ES-I3 (cell line): ENCODE data around the gene ATP9B.

Experiments used
- H3K36me3 ChIP-seq: 2 replicates; pipeline ENCODE4 v1.6.1; 2013; ENCODE audit warnings: mild to moderate bottlenecking, low read length, control low read depth, moderate library complexity; ENCODE audit not compliant: insufficient read depth
- H3K4me1 ChIP-seq: 2 replicates; pipeline ENCODE4 v1.6.1; 2013; ENCODE audit warnings: mild to moderate bottlenecking, control low read depth, low read length; ENCODE audit not compliant: insufficient read depth
- H3K9ac ChIP-seq: 2 replicates; pipeline ENCODE4 v1.6.1; 2013; ENCODE audit warnings: low read depth, mild to moderate bottlenecking, low read length, moderate library complexity
- H3K9me3 ChIP-seq: 2 replicates; pipeline ENCODE4 v1.6.1; 2013; ENCODE audit warnings: mild to moderate bottlenecking, low read length, moderate library complexity; ENCODE audit not compliant: control insufficient read depth, insufficient read depth

ATP9B gene

DNA sequence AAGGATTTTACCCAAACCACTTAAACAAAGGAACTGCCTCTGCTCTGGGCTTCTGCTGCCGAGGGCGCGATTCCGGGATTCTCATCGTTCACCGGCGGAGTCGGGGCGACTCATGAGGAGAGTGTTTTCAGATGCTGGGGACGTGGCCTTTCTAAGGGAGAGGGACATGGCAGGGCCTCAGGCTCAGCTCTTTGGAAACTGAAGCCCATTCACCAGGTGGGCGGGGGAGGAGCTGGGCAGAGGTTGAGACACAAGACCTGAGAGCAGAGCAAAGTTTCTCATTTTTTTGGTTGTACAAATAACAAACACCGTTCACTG, 356.3 kb downstream of the ATP9B start:
- H3K4me1 ChIP-seq, result no peaks in the 10 kb centered on the region
- no peaks in the 10 kb centered on the region for H3K9me3 ChIP-seq
- H3K9ac ChIP-seq, result no peak overlapping the region
- no peaks in the 10 kb centered on the region; the same call in 1 of the 2 replicates for H3K36me3 ChIP-seq

DNA sequence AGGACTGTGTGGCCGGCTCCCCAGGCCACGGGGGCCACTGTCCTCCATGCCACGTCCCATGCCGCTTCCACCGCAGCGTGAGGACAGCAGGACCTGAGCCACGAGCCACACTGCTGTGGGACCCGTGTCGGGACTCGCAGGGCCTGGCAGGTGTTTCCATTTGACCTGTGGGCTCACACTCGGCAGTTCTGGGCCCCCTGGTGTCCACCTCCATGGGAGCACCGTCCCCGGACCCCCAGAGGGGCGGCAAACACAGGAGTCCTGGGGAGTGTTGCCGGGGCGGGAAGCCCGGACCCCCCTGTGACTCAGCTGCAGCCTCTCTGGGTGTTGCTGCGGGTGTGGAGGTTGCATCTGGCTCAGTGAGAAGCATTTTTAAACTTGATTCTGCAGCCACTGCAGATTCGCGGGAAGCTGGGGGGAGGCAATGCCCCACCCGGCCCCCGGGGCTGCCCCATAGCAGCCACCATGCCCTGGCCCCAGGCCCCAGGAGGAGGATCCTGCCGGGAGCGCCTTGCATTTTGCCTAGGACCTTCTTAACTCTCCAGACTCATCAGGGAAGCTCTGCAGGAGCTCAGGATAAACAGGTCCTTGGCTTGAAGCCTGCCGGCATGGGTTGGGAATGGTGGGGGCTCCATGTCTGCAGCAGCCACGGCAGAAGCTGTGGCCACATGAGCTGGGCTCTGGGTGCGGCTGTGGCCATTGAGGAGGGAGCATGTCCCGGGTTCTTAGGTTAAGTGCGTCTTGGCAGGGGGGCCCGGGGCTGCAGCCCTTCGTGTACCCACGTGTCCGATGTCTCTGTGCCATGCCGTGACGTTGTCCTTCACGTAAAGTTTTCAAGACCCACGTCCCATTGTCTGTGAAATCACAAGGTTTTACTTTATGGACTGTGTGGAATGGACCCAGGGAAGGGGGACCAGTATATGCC, 357.4 kb downstream of the ATP9B start:
- H3K9ac ChIP-seq, result no peak overlapping the region
- no peaks in the 10 kb centered on the region for H3K9me3 ChIP-seq
- no peaks in the 10 kb centered on the region for H3K4me1 ChIP-seq
- no peaks in the 10 kb centered on the region; the same call in 1 of the 2 replicates for H3K36me3 ChIP-seq

DNA sequence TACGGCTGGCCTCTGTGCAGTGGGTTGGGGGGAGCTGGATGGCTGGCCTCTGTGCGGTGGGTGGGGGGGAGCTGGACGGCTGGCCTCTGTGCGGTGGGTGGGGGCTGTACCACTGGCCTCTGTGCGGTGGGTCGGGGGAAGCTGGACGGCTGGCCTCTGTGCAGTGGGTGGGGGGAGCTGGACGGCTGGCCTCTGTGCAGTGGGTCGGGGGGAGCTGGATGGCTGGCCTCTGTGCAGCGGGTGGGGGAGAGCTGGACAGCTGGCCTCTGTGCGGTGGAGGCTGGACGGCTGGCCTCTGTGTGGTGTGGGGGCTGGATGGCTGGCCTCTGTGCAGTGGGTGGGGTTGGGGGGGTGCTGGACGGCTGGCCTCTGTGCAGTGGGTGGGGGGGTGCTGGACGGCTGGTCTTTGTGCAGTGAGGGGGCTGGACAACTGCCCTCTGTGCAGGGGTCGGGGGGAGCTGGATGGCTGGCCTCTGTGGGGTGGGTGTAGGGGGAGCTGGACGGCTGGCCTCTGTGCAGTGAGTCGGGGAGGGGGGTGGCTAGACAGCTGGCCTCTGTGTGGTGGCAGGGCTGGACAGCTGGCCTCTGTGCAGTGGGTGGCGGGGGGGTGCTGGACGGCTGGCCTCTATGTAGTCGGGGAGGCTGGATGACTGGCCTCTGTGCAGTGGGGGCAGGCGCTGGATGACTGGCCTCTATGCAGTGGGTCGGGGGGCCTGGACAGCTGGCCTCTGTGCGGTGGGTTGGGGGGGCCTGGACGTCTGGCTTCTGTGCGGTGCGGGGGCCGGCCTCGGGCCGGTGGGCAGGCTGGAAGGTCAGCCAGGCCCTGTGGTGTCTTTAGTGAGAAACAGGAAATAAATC, 358.4 kb downstream of the ATP9B start:
- no peaks in the 10 kb centered on the region for H3K4me1 ChIP-seq
- no peak overlapping the region for H3K9ac ChIP-seq
- no peaks in the 10 kb centered on the region for H3K9me3 ChIP-seq
- H3K36me3 ChIP-seq, result no peaks in the 10 kb centered on the region
